CD4-positive, alpha-beta T cell treated with Interferon gamma for 1 hour (primary cell): Measurements from ENCODE around the gene ALX1.

ENCODE experiments used
- DNase-seq: peaks from one replicate; pipeline ENCODE4 v3.0.0-alpha.2; 2020

The ALX1 gene

DNA sequence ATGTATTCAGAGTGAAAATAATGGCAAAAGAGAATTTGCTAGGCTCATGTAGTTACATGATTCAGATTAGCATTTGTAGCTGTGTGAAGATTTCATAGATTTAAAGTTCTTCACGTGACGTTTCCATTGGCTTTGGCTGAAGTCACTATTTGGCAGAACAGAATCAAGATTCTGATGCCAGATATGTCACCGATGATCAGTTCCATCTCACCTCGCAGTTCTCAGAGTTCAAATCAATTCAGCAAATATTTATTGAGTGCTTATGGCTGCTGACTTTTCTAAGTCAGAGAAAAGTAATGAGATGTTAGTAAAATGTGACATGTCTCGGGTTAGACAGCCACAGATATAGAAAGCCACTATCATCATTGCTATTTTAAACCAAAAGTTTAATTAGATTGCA is 28.4 kb downstream of the ALX1 start:
- no peak for DNase-seq

DNA sequence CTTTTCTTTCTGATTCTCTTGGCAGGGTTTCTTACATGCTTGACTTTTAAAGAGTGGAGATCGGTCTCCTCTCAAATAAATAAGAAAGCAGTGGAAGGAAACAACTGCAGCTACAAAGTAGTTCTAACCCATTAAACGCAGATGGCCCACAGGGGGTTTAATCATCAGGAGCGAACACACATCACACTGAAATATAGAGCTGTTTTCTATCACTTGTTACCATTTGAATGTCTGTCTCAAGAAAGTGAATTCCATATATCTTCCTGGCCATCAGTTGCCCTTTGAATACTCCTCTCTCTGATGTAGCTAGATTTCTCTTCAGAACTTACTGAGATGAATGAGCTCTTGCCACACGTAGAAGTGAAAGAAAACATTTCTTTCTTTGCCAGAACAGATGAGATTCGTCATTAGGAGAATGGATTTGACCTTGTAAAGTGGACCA is 29.1 kb downstream of the ALX1 start:
- DNase-seq = no peak

DNA sequence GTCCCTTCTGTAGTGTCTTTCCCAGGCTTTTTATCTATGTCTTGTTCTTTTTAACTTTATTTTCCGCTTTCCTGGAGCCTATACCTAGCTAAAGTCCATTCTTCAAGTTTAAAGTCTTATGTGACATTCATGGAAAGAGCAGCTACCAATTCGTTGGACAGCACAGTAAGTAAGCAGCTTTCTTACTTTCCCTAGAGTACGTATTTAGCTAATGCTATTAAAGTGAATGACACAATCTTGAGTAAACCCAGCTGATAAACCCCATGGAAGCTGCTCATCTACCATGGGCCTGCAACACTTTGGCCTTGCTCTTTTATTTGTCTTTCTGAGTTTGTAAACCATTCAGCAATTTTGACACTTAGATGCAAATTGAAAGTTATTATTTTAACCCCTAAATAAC is 30.0 kb downstream of the ALX1 start:
- no peak for DNase-seq

DNA sequence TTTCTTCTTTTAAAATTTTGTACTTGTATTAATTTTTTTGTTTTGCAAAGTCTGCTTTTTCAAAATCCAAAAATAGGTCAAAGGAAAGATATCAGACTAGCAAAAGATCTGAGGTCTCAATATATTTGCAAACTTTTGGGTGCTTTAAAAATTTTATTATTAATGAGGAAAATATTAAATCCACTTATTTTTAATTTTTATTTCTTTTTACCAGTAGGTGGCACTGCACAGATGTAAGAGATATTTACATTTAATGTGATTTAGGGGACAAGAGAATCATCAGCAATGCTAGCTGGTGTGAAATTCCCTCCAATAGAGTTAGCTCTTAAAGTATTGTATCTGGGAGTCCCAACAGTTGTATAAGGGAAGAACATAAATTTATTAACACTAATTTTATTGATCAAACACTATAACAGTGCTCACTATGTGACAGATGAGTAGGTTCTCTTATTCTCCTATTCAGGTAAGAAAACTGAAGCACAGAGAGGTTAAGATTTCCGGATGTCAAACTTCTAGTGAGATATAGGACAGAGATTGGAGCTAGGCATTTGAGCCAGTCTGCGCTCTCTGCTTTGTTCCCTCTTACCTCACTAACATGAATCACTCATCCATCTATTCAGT is 30.5 kb downstream of the ALX1 start:
- DNase-seq = no peak

DNA sequence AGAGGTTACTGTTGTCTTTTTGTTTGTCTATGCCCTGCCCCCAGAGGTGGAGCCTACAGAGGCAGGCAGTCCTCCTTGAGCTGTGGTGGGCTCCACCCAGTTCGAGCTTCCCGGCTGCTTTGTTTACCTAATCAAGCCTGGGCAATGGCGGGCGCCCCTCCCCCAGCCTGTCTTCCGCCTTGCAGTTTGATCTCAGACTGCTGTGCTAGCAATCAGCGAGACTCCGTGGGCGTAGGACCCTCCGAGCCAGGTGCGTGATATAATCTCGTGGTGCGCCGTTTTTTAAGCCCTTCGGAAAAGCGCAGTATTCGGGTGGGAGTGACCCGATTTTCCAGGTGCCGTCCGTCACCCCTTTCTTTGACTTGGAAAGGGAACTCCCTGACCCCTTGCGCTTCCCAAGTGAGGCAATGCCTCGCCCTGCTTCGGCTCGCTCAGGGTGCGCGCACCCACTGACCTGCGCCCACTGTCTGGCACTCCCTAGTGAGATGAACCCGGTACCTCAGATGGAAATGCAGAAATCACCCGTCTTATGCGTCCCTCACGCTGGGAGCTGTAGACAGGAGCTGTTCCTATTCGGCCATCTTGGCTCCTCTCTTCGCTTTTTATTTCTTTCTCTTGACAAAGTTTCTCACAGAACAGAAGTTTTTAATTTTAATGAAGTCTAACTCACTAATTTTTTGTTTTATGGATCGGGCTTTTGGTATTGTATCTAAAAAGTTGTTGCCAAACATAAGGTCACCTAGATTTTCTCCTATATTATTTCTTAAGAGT is 38.0 kb downstream of the ALX1 start:
- DNase-seq = peak; percentile 28

DNA sequence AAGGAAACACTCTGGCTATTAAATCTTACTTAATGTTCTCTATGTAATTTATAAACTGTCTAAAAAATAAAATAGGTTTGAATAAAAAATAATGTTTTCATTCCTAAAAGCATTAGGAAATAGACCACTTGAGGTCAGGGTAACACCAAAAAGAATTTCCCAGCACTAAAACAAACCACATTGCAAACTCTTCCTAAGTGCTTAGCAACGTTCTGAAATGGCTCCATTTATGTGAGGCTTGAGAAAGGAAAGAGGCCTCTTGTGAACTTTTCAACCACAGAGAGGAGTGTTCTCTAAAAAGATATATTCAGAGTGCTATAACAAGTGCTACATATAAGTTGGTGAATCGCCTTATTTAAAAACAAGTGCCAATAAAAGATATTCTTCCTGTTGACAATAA is 42.7 kb downstream of the ALX1 start:
- no peak for DNase-seq

DNA sequence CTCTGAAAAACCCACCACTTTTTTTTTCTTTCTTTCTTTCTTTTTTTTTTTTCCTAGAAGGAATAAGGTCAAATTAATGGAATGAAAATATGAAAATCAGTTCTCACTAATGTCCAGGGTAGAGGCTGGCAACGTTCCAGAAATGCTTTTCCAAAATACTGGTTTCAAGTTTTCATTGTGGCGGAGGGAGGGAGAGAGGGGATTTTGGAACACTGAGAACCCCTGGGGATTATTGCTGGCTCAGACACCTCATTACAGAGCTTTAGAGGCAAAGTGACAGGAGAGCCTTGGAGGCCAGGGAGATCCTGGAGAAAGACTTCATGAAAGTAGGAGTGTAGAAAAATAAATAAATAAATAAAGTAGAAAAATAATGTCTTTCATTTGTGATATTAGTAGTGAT is 45.4 kb downstream of the ALX1 start:
- no peak for DNase-seq

DNA sequence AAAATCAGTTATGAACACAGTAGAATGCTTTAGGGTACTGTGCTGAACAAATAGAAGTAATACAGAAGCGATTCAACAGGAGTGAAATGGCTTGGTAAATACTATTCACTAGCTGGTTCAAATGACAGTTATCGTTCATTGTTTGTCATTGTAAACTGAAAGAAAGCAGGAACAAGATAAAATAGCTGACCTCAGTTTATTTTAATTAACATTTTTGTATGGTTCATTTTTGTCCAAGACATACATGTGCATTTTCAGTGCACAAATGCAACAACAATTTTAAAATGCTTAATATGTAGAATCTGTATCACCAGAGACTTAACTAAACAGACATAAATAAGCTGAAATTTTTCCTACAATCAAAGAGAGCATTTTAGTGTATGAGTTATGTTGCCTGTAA is 49.9 kb downstream of the ALX1 start:
- no peak for DNase-seq

DNA sequence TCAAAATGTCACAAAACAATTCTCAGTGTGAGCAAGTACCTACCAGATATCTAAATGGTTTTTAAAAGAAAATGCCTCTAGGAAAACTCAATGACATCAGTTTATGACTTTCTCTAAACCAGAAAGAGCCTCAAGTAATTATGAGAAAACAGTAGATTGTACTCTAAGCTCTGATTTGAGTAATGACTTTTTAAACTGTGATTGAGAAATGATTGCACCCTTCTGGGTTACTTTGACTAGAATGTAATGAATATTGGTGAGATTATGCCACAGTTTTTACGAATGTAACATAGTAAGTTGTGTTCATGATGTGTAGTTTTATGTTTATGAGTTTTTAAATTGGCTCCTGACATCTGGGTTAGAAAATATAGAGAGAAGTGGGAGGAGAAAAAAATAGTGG is 68.8 kb downstream of the ALX1 start:
- no peak for DNase-seq

DNA sequence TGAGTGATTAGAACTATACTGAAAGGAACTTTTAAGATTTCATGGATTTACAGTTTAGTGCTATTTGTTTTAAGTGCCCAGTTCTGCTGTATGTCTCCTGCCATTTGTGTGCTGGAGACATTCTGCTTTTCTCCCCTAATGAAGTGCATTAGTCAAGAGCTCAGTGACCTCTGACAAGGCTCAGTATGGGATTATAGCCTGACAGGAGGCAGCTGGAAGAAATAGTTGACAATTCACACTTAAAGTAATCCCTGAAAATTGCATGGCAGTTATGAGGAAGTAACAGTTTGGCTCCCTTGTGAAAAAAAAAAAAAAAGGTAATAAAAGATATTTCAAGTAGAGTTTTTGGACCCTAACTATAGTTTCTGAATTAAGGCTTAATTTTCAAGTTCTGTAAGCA is 70.3 kb downstream of the ALX1 start:
- DNase-seq = no peak
